ENCODE data around the gene TMCC1.
"Not testable (repeated sequence)": the region's sequence is repeated elsewhere in the genome, so short reads cannot be mapped to it uniquely, and the experiment has no call there.

Gene TMCC1

DNA sequence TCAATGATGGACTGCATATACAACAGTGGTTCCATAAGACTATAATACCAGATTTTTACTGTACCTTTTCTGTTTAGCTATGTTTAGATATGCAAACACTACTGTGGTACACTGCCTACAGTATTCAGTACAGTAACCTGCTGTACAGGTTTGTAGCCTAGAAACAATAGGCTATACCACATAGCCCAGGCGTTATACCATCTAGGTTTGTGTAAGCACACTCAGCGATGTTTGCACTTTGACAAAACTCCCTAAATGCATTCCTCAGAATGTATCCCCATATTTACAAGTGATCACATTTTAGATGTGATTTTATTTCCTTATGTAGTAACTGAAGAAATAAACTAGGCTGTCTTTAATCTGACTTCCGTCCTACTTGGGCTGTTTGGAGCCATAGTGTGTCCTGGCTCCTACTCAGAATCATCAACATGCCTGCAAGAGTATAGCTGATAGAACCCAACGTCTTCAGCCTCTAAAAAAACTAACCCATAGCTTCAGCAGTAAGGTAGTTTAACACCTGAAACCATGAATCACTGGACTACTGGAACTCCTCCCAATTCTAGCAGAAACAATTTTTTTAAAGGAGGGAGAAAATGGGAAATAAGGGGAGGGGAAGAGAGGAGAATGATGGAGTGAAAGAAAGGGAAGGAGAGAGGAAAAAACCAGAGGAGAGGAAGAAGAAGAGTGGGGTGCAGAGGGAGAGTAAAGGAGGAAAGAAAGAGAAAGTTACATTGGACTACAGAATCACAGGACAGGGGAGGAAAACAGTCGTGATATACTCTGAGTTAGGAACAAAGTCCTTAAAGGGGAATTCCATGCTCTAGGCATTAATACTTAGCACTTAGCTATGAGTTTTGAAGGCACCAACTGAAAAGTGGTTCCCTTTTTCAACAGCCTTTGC, 219.4 kb downstream of the TMCC1 start:
- DNase-seq, result no peak

GRCh38 chr3:129673012-129673411, 220.5 kb downstream of the TMCC1 start:
- DNase-seq, result no peak

GRCh38 chr3:129672412-129672811, 221.1 kb downstream of the TMCC1 start:
- DNase-seq, result no peak

- DNase-seq, result no peak
These were observed 228.3 kb downstream of the TMCC1 start for GRCh38 chr3:129665024-129665768.

- DNase-seq, result no peak
These were observed 229.4 kb downstream of the TMCC1 start for GRCh38 chr3:129663930-129664646.

GRCh38 chr3:129663045-129663446, 230.5 kb downstream of the TMCC1 start:
- no peak for DNase-seq

DNA sequence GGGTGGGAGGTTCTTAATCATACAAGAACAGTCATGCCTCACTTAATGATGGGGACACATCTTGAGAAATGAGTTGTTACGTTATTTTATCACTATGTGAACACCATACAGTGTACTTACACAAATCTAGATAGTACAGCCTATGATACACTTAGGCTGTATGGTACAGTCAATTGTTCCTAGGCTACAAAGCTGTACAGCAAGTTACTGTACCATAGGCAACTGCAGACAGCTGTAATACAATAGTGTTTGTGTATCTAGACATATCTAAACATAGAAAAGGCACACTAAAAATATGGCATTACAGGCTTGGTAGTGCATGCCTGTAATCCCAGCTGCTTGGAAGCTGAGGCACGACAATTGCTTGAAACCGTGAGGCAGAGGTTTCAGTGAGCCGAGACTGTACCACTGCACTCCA, 231.3 kb downstream of the TMCC1 start:
- DNase-seq, result no peak

GRCh38 chr3:129661766-129662165, 231.7 kb downstream of the TMCC1 start:
- no peak for DNase-seq

DNA sequence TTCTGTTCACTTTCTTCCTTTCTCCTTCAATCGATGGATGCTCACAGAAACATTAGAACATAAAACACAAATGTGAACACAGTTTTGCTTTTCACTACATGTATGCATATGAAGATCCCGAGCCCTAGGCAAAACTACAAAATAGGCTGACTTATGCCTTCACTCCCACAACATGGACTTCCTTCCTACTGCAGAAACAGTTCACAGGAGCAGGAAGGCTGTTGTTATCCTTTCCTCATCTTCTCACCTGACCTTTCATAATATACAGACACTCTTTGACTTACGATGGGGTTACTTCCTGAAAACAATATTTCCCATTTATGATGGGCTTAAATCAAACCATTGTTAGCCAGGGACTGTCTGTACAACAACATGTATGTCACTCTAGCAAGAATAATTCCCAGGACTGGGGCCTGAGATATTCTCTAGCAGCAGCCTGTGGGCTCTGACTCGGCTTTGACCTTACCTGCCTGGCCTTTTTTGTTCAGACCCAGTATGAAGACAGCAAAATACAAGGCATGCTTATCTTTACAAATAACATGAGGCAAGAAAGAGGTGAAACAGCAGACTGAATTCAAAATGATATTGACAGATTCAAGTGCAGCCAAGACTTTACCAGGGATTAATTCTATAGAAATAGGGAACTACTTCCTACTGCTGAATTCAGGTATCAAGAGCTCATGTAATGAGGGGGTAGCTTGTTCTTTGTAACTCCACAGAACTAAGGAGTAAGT, 235.2 kb downstream of the TMCC1 start:
- DNase-seq, result no peak

GRCh38 chr3:129657261-129658046, 236.1 kb downstream of the TMCC1 start:
- DNase-seq, result no peak

DNA sequence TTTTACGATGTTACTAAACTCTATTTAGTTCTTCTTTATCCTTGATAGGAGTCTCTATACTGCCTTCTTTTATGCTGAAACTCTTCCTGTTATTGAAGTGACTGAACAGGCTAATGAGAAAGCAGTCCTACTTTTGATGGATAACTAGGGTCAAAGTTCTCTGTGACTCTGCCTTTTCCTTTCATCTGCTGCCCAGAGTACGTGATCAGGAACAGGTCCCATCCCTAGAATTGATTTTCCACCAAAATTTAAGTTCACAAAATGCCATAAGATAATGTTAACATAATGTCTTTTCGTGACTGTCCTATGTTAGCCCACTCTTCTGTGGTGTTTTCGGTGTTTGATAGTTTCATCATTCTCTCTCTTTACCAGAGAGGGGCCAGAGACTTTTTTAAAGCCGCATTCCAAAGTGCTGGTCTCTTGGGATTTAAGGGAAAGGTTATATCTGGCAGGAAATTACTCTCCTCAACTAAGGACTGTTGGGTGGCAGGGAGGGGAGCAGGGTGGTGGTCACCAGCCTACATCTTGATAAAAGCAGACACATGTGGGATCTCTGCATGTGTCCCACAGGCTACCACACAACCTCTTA, 236.8 kb downstream of the TMCC1 start:
- DNase-seq, result no peak

DNA sequence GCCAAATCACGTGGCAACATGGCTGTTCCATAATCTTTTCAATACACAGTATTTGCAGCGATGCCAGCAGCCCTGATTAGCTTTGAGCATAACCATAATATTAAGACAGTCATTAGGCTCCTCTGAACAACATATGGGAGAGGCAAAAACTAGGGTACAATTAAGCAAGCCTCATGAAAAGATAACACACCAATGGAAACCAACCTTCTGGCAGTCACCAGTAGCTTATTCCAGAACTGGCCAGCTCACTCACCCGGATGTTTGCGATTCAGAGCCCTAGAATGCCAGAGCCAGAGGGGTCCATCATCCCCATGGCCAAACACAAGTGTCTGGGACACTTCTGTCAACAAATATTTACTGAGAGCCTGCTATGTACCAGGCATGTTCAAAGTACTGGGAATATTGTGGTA, 238.2 kb downstream of the TMCC1 start:
- no peak for DNase-seq

GRCh38 chr3:129654131-129654530, 239.4 kb downstream of the TMCC1 start:
- no peak for DNase-seq

DNA sequence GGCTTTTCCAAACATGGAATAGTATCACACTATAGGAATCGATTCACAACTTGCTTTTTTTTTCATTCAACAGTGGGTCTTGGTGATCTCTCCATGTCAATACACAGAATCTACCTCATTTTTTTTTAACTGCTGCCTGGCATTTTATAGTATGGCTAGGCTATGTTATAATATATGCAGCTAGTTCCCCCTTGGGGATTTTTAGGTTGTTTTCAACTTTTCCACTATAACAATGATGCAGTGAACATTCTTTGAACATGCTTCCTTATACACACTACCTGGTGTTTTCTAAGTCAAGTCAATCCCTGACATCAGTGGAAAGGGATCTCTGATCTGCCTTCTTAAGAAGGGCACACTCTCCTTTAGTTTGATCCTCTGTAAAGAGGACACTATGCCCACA, 240.5 kb downstream of the TMCC1 start:
- no peak for DNase-seq

GRCh38 chr3:129651435-129652202, 241.9 kb downstream of the TMCC1 start:
- no peak for DNase-seq

DNA sequence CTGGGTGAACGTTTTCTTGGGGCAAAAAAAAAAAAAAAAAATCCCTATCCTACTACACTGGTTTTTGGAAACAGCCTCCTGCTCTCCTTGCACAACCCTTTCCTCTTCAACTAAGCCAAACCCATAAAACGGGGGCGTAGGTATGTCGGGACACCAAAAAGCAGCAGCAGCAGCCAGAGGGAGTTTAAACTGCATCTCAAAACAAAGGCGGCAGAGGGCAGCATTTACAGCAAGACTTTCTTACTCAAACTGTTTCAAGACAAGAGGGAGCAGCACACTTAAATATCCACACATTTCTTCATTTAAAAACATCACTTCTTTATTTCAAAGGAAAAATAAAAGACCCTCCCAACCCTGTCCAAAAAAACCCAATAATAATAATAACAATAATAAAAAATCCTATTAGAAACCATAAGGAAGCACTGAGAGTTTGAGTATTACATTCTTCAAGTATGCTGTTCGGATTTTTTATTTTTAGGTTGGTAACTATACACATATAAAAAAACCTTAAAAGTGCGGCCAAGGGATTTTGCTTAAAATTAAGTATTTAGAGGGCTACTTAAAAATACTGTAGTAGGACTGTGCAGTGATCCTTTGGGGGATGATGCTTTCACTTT, 243.1 kb downstream of the TMCC1 start:
- no peak for DNase-seq

DNA sequence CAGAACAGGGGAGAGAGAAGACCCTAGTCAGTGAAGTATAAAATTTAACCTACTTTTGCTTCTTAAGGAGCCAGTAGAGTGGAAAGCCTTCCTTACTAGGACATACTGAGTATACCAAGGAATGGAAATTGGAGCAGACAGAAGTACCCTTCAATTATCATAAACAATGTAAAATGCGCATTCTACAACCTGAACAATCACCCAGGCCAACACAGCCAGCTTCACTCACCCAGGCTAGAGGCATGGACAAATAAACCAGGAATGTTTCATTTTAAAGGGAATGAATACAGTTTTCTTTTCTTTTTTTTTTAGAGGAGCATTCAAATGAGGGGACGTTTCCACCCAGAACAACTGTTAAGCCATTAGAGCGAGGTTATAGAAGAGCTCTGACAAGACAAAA, 245.1 kb downstream of the TMCC1 start:
- no peak for DNase-seq

GRCh38 chr3:129645286-129645685, 248.2 kb downstream of the TMCC1 start:
- DNase-seq, result no peak

DNA sequence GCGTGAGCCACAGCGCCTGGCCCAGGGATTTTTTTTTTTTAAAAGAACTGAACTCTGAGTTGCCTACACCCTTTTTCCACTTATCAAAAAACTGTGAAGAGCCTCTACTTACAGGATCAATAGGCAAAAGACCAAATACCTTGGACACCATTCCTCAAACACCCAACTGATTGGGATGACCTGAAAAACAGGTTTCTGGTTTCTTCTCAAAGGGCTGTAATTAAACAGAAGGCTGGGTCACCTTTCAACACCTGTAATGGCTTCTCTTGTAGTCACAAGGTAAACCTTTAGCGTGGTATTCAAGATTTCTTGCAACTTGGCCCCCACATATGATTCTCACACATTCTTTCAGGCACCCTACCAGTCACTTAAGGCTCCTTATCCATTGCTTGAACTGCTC, 248.7 kb downstream of the TMCC1 start:
- no peak for DNase-seq

DNA sequence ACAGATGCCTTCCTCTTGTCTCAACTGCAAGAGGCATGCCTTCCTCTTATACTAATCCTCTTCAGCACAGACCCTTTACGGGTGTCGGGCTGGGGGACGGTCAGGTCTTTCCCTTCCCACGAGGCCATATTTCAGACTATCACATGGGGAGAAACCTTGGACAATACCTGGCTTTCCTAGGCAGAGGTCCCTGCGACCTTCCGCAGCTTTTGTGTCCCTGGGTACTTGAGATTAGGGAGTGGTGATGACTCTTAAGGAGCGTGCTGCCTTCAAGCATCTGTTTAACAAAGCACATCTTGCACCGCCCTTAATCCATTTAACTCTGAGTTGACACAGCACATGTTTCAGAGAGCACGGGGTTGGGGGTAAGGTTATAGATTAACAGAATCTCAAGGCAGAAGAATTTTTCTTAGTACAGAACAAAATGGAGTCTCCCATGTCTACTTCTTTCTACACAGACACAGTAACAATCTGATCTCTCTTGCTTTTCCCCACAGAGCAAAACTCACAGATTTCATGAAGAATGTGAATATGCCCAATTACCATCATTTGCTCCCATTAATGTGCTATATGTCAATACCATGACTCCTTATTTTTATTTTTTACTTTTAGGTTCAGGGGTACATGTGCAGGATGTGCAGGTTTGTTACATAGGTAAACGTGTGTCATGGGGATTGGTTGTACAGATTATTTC, 251.8 kb downstream of the TMCC1 start:
- DNase-seq, result not testable (repeated sequence)

Measured in NCI-H187 (cell line).